GM13977 (cell line): Measurements from ENCODE around the gene EPS8.

Experiments
- DNase-seq: peaks from one replicate; pipeline ENCODE4 v3.0.0; 2012; ENCODE audit warnings: low spot score
- in situ Hi-C: fragments of 300-500 bp; cut with MboI; formaldehyde crosslinking; loops from one replicate; pipeline ENCODE4 v1.12.0; 2022; ENCODE audit warnings: low sequenced_read_pairs, low pct_unique_long_range_greater_than_20kb, mixed read lengths, inconsistent platforms; ENCODE audit not compliant: unreplicated experiment
- TF ChIP-seq, protein P1 (sequence below): IDR thresholded peaks from 2 replicates; pipeline ENCODE4 v1.5.1; 2012; ENCODE audit warnings: mild to moderate bottlenecking, control low read depth; ENCODE audit not compliant: insufficient read depth; ENCODE audit errors: extremely low read depth, missing control alignments

Gene EPS8

GRCh38 chr12:15708396-15709076 is 80.7 kb downstream of the EPS8 start:
- TF ChIP-seq, protein P1, sequence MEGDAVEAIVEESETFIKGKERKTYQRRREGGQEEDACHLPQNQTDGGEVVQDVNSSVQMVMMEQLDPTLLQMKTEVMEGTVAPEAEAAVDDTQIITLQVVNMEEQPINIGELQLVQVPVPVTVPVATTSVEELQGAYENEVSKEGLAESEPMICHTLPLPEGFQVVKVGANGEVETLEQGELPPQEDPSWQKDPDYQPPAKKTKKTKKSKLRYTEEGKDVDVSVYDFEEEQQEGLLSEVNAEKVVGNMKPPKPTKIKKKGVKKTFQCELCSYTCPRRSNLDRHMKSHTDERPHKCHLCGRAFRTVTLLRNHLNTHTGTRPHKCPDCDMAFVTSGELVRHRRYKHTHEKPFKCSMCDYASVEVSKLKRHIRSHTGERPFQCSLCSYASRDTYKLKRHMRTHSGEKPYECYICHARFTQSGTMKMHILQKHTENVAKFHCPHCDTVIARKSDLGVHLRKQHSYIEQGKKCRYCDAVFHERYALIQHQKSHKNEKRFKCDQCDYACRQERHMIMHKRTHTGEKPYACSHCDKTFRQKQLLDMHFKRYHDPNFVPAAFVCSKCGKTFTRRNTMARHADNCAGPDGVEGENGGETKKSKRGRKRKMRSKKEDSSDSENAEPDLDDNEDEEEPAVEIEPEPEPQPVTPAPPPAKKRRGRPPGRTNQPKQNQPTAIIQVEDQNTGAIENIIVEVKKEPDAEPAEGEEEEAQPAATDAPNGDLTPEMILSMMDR: no peak
- DNase-seq: no peak
- in situ Hi-C loops: no loop called here

DNA sequence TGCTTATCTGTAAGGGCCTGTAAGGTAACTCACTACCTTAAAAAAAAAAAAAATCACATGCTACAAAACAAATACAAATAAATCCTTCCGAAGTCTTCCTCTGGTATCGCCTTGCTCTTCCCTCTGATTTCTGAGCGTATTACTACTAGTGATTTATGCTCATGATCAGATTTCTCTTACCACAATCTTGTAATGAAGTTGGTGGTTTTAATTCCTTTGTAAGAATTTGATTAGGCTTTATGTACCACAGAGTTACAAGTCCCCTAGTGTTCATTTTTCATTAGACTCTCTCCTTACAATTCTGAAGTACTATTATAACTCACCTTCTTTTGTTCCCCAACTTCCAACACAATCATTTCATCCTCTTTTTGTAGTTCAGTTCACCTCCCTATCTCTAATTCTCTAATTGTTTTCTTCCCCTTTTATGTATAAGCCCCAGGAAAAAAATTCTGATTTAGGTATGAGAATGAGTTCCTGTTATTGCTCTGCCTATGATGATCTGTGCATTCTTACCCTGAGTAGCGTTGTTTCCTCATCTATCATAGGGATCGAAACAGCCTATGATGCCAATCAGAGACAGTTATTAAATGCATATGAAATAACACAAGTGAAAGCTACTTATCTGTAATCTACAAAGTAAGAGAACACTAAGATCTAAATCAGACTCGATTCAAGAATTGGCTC is 81.5 kb downstream of the EPS8 start:
- TF ChIP-seq, protein P1: no peak
- in situ Hi-C loops: no loop called here
- DNase-seq: no peak

DNA sequence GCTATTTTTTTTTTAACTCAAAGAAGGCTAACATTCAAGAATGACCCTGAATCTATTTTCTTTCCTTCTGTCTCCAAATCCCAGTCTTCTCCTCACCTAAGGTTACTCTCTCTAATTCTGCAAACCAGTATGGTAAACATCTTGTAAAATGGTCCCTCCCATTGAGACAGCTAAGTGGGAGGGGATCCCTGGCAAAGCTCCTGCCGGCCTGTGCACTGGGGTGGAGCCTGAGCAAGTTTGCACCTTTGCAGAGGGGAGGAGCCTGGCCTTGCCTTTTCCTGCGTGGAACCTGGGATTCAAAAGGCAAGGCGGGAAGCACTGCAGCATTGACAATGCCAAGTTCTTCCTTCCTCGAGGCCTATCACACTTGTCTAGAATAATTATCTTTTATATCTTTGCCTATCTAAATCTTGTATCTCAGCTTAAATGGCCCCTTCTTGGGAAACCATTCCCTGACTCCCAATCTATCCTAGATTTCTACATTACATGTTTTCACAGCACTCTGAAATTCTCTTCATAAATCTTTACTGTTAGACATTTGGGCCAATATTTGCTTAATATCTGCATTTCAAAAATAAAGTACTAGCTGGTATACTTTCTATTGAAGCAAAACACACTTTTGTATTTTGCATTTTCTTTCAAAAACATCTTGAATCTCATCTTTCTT is 83.0 kb downstream of the EPS8 start:
- in situ Hi-C loops: no loop called here

DNA sequence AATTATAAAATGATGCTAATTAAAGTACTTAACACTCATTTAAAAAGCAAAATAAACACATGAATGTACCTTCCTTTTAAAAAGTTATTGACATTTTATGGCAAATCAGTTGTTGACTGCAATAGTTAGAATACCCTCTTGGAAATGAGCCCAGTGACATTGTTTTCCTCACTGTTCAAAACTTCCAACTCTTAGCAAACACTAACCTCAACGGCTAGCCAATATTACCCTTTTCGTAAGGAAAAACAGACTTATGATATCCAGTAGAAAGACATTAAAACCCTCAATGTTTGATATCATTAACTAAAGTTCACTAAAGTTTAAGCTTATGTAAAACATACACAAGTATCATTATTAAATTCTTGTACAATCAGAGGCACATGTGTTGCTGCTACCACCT is 83.6 kb downstream of the EPS8 start:
- TF ChIP-seq, protein P1: no peak
- in situ Hi-C loops: no loop called here
- no peak for DNase-seq

More for the DNA sequence above, 83.0 kb downstream of the EPS8 start:
- TF ChIP-seq, protein P1: no peak
- no peak for DNase-seq

GRCh38 chr12:15702276-15702675 is 86.9 kb downstream of the EPS8 start:
- DNase-seq: no peak
- TF ChIP-seq, protein P1: no peak
- in situ Hi-C loops: no loop called here

DNA sequence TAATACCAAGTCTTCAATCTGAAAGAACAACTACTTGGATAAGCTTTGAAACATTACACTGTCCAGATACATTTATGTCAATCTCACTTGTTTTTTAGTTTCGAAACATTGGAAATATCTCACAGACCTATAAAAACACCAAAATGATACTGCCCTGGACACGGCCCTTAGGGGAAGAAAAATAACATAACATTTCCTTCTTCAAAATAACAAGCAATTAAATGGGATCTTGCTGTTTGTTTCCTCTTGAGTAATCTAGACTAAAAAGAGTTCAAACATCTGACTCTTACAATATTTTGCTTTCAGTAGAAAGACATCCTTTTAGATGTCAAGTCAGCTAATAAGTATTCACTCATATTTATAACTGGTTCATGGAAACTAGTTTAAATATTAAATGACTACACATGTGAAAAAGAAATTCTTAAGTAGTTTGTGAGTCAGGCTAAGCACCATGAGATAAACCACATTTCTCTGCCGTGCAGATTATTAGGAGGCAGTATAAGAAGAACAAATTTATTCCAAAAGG is 87.5 kb downstream of the EPS8 start:
- TF ChIP-seq, protein P1: no peak
- no peak for DNase-seq
- in situ Hi-C loops: no loop called here
